LNCaP clone FGC (cell line): ENCODE measurements around the gene AGL.
"Not testable (repeated sequence)": the region's sequence is repeated elsewhere in the genome, so short reads cannot be mapped to it uniquely, and the experiment has no call there.

Experiments
- DNase-seq: peaks from one replicate; pipeline ENCODE4 v3.0.0-alpha.2; 2011; ENCODE audit warnings: low read depth
- H3K4me3 ChIP-seq: 2 replicates; pipeline ENCODE4 v1.5.1; 2011; ENCODE audit warnings: mild to moderate bottlenecking, low read depth, low read length, control low read depth
- TF ChIP-seq, protein P1 (sequence below): IDR thresholded peaks from 2 replicates; pipeline ENCODE4 v1.5.1; 2012; ENCODE audit warnings: mild to moderate bottlenecking; ENCODE audit not compliant: control insufficient read depth, insufficient read depth; ENCODE audit errors: extremely low read depth

AGL gene

GRCh38 chr1:99852648-99853047 is 2.5 kb downstream of the AGL start:
- no peak for DNase-seq
- H3K4me3 ChIP-seq, result no peak overlapping the region
- TF ChIP-seq, protein P1, sequence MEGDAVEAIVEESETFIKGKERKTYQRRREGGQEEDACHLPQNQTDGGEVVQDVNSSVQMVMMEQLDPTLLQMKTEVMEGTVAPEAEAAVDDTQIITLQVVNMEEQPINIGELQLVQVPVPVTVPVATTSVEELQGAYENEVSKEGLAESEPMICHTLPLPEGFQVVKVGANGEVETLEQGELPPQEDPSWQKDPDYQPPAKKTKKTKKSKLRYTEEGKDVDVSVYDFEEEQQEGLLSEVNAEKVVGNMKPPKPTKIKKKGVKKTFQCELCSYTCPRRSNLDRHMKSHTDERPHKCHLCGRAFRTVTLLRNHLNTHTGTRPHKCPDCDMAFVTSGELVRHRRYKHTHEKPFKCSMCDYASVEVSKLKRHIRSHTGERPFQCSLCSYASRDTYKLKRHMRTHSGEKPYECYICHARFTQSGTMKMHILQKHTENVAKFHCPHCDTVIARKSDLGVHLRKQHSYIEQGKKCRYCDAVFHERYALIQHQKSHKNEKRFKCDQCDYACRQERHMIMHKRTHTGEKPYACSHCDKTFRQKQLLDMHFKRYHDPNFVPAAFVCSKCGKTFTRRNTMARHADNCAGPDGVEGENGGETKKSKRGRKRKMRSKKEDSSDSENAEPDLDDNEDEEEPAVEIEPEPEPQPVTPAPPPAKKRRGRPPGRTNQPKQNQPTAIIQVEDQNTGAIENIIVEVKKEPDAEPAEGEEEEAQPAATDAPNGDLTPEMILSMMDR, result no peak

GRCh38 chr1:99855914-99856450 is 5.8 kb downstream of the AGL start:
- TF ChIP-seq, protein P1, result no peak
- no peak overlapping the region for H3K4me3 ChIP-seq

DNA sequence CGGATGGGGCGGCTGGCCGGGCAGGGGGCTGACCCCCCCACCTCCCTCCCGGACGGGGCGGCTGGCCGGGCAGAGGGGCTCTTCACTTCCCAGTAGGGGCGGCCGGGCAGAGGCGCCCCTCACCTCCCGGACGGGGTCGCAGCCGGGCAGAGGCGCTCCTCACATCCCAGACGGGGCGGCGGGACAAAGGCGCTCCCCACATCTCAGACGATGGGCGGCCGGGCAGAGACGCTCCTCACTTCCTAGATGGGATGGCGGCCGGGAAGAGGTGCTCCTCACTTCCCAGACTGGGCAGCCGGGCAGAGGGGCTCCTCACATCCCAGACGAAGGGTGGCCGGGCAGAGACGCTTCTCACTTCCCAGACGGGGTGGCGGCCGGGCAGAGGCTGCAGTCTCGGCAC is 6.9 kb downstream of the AGL start:
- H3K4me3 ChIP-seq, DNase-seq: not testable (repeated sequence)

More at GRCh38 chr1:99855914-99856450, 5.8 kb downstream of the AGL start:
- DNase-seq, result no peak

DNA sequence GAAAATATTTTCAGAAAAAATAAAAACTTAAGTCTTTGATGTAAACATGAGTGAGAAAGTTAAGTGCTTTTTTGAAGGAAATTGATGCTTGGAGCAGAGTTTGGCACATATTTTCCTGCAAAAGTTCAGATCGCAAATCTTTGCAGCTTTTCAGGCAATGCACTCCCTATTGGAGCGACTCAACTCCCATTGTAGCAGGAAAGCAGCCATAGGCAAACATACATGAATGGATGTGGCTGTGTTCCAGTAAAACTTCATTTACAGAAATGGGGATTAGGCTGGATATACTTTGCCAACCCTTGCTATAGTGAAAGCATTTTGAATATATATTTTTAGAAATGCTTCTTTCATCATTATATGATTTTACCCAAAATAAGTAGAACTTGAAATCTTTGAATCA is 8.1 kb downstream of the AGL start:
- no peak for DNase-seq
- H3K4me3 ChIP-seq, result no peak overlapping the region
- TF ChIP-seq, protein P1, result no peak

- no peak overlapping the region for H3K4me3 ChIP-seq
- TF ChIP-seq, protein P1, result no peak
- no peak for DNase-seq
Measured at GRCh38 chr1:99858881-99859280, 8.7 kb downstream of the AGL start.

- no peak for DNase-seq
- no peak overlapping the region for H3K4me3 ChIP-seq
- TF ChIP-seq, protein P1, result no peak
Measured at GRCh38 chr1:99860703-99861102, 10.5 kb downstream of the AGL start.

- TF ChIP-seq, protein P1, result no peak
- no peak overlapping the region for H3K4me3 ChIP-seq
- DNase-seq, result no peak
Measured at GRCh38 chr1:99867682-99868081, 17.5 kb downstream of the AGL start.

GRCh38 chr1:99869304-99869703 is 19.1 kb downstream of the AGL start:
- no peak for DNase-seq
- TF ChIP-seq, protein P1, result no peak
- no peak overlapping the region for H3K4me3 ChIP-seq
